Hepatocyte (in vitro differentiated cells): ENCODE results near the gene EPAS1. TPM values are rescaled to one million over a fixed set of nuclear protein-coding genes. Genes with fewer than 3 reads are reported as not detected.

Experiments used
- DNase-seq: peaks from one replicate; pipeline ENCODE4 v3.0.0-alpha.2; 2016; ENCODE audit warnings: low spot score
- H2AFZ ChIP-seq: fragments of 200-600 bp; sonication (generic); 2 replicates; pipeline ENCODE4 v1.6.0; 2016; ENCODE audit warnings: antibody characterized with exemption, mild to moderate bottlenecking
- H3K27ac ChIP-seq: fragments of 200-600 bp; sonication (generic); 2 replicates; pipeline ENCODE4 v1.5.1; 2016; ENCODE audit warnings: mild to moderate bottlenecking
- H3K27me3 ChIP-seq: fragments of 200-600 bp; sonication (generic); 2 replicates; pipeline ENCODE4 v1.6.1; 2016
- H3K36me3 ChIP-seq: fragments of 200-600 bp; sonication (generic); replicated peaks from 2 replicates; pipeline ENCODE4 v1.5.1; 2016; ENCODE audit warnings: low read depth; ENCODE audit not compliant: insufficient read depth
- H3K4me1 ChIP-seq: fragments of 200-600 bp; sonication (generic); 2 replicates; pipeline ENCODE4 v1.5.1; 2016; ENCODE audit warnings: mild to moderate bottlenecking, moderate library complexity; ENCODE audit not compliant: insufficient read depth
- H3K4me2 ChIP-seq: fragments of 200-600 bp; sonication (generic); 2 replicates; pipeline ENCODE4 v1.6.0; 2016
- H3K4me3 ChIP-seq: fragments of 200-600 bp; sonication (generic); 2 replicates; pipeline ENCODE4 v1.5.1; 2016; ENCODE audit warnings: mild to moderate bottlenecking
- H3K79me2 ChIP-seq: fragments of 200-600 bp; sonication (generic); 2 replicates; pipeline ENCODE4 v1.6.0; 2017; ENCODE audit warnings: mild to moderate bottlenecking
- H3K9me2 ChIP-seq: fragments of 200-600 bp; sonication (generic); replicated peaks from 2 replicates; pipeline ENCODE4 v1.6.0; 2017; ENCODE audit warnings: mild to moderate bottlenecking; ENCODE audit not compliant: insufficient read depth
- H3K9me3 ChIP-seq: fragments of 200-600 bp; sonication (generic); 2 replicates; pipeline ENCODE4 v1.5.1; 2016; ENCODE audit warnings: low read depth, mild to moderate bottlenecking
- H4K20me1 ChIP-seq: fragments of 200-600 bp; sonication (generic); 2 replicates; pipeline ENCODE4 v1.6.0; 2016; ENCODE audit warnings: mild to moderate bottlenecking; ENCODE audit not compliant: insufficient read depth, poor library complexity, severe bottlenecking
- EZH2 ChIP-seq: fragments of 200-600 bp; sonication (generic); IDR thresholded peaks from 2 replicates; pipeline ENCODE4 v1.6.1; 2016; ENCODE audit warnings: antibody characterized with exemption, mild to moderate bottlenecking, borderline replicate concordance
- EZH2phosphoT487 ChIP-seq: fragments of 200-600 bp; sonication (generic); IDR thresholded peaks from one replicate; pipeline ENCODE4 v1.6.1; 2018; ENCODE audit warnings: antibody characterized with exemption, mild to moderate bottlenecking, low read depth, moderate library complexity; ENCODE audit not compliant: unreplicated experiment, severe bottlenecking
- WGBS: methylation state at CpG from one replicate; pipeline ENCODE4 v1.1.6; 2016; ENCODE audit warnings: low lambda C conversion rate; ENCODE audit errors: missing lambda C conversion rate; 5-methylcytosine and 5-hydroxymethylcytosine counted together
- polyA plus RNA-seq: library from polyadenylated mRNA; unstranded; fragments of >200 nt; fragmentation: Nextera tagmentation; extraction: Ambion mirVana; gene quantifications from 2 replicates; pipeline ENCODE4 v1.2.1, GENCODE V29; 2016
- total RNA-seq: library from RNA; depleted of rRNA; stranded (reverse); fragments of >200 nt; gene quantifications from 2 replicates; pipeline ENCODE4 v1.2.3, GENCODE V29; 2014
- TF ChIP-seq, protein P1 (sequence below): fragments of 200-600 bp; sonication (generic); IDR thresholded peaks from 2 replicates; pipeline ENCODE4 v1.5.1; 2016; ENCODE audit warnings: antibody characterized with exemption, mild to moderate bottlenecking; ENCODE audit not compliant: poor library complexity

Gene EPAS1
- total and polyA plus RNA-seq, 2 experiments from 2014 or later: 112 to 115 TPM

DNA sequence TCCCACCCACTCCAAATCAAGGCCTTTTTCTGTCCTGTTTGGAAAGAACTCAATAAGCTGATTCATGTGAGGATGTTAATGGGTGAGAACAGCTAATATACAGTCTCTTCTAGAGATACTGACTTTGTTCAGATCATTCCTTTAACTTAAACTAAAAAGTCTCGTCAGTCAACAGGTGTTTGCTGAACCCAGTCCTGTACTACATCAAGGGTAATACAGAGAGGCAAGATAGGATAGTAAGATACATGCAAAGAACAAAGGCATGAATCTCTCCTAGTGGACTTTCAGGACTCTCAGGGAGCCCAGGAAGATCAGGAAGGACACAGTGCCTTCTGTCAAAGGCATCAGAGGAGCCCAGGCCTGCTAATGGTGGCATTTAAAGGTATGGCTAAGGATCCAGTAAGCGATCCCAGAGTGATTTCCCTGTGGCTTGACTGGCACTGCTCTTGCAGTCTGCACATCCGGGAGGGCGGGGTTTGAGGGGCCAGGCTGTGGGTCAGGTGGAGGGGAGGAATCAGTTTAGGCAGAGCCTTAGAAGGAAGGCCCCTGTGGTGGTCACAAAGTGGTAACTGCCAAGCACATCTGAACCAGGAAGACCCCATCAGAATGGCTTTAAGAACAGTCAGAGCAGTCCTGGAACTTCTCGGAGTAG lies 54.0 kb downstream of the EPAS1 start:
- peaks cover 6% of the 10 kb centered on the region for H3K4me1 ChIP-seq
- TF ChIP-seq EZH2phosphoT487 (no peak), EZH2 (no peak)
- TF ChIP-seq, protein P1, sequence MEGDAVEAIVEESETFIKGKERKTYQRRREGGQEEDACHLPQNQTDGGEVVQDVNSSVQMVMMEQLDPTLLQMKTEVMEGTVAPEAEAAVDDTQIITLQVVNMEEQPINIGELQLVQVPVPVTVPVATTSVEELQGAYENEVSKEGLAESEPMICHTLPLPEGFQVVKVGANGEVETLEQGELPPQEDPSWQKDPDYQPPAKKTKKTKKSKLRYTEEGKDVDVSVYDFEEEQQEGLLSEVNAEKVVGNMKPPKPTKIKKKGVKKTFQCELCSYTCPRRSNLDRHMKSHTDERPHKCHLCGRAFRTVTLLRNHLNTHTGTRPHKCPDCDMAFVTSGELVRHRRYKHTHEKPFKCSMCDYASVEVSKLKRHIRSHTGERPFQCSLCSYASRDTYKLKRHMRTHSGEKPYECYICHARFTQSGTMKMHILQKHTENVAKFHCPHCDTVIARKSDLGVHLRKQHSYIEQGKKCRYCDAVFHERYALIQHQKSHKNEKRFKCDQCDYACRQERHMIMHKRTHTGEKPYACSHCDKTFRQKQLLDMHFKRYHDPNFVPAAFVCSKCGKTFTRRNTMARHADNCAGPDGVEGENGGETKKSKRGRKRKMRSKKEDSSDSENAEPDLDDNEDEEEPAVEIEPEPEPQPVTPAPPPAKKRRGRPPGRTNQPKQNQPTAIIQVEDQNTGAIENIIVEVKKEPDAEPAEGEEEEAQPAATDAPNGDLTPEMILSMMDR: no peak
- no peaks in the 10 kb centered on the region for H3K27me3 ChIP-seq
- H3K36me3 ChIP-seq: no peaks in the 10 kb centered on the region
- 86% methylated on average over 5 of the region's 5 CpGs for WGBS
- no peak for DNase-seq
- peaks cover 5% of the 10 kb centered on the region for H4K20me1 ChIP-seq
- H3K9me2 ChIP-seq: no peaks in the 10 kb centered on the region
- H3K27ac ChIP-seq: no peak overlapping the region
- no peak overlapping the region for H2AFZ ChIP-seq
- no peak overlapping the region for H3K4me2 ChIP-seq
- H3K79me2 ChIP-seq: peaks cover 49% of the 10 kb centered on the region
- H3K9me3 ChIP-seq: no peaks in the 10 kb centered on the region
- no peak overlapping the region for H3K4me3 ChIP-seq

GRCh38 chr2:46351750-46352138 lies 54.5 kb downstream of the EPAS1 start:
- TF ChIP-seq EZH2phosphoT487 (no peak), EZH2 (no peak)
- TF ChIP-seq, protein P1: no peak
- H4K20me1 ChIP-seq: peaks cover 3% of the 10 kb centered on the region

DNA sequence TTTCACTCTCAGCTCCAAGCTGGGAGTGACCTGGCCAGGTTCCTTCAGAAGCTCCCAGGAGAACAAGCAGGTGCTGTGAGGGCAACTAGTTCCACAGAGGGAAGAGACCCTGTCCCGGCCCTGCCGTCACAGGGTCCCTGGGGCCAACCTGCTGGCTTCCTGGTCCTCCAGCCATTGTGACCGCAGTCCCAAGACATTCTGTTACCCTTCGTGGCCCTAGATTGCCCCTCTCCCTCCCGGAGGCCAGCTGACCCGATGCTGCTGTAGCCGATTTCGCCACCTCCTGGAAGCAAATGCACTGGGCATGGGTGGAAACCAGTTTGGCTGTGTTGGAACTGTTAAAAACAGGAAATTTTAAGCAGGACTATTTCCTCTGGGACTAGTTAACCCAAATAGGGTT lies 55.4 kb downstream of the EPAS1 start:
- no peak overlapping the region for H3K4me3 ChIP-seq
- H3K27me3 ChIP-seq: no peaks in the 10 kb centered on the region
- 88% methylated on average over 8 of the region's 8 CpGs for WGBS
- TF ChIP-seq EZH2phosphoT487: no peak
- TF ChIP-seq, protein P1: peak; percentile 3
- no peaks in the 10 kb centered on the region for H3K4me1 ChIP-seq
- H3K79me2 ChIP-seq: peaks cover 36% of the 10 kb centered on the region
- H3K4me2 ChIP-seq: no peak overlapping the region
- H3K9me3 ChIP-seq: no peaks in the 10 kb centered on the region
- H3K9me2 ChIP-seq: no peaks in the 10 kb centered on the region
- H2AFZ ChIP-seq: no peak overlapping the region
- DNase-seq: no peak
- no peaks in the 10 kb centered on the region for H4K20me1 ChIP-seq
- no peaks in the 10 kb centered on the region for H3K36me3 ChIP-seq
- no peak overlapping the region for H3K27ac ChIP-seq

More at GRCh38 chr2:46351750-46352138, 54.5 kb downstream of the EPAS1 start:
- H3K9me2 ChIP-seq: no peaks in the 10 kb centered on the region
- peaks cover under 1% of the 10 kb centered on the region for H3K4me1 ChIP-seq
- H3K27me3 ChIP-seq: no peaks in the 10 kb centered on the region
- no peak overlapping the region for H3K27ac ChIP-seq
- peaks cover 43% of the 10 kb centered on the region for H3K79me2 ChIP-seq
- H3K36me3 ChIP-seq: no peaks in the 10 kb centered on the region
- no peaks in the 10 kb centered on the region for H3K9me3 ChIP-seq
- H3K4me3 ChIP-seq: no peak overlapping the region
- DNase-seq: no peak
- 91% methylated on average over 10 of the region's 10 CpGs for WGBS
- no peak overlapping the region for H3K4me2 ChIP-seq
- H2AFZ ChIP-seq: no peak overlapping the region
